Esophagus muscularis mucosa (tissue), 3 donors: ENCODE measurements around the gene POLR3G.

Experiments
- POLR2A ChIP-seq: fragments of 450-650 bp; IDR thresholded peaks from one replicate; pipeline ENCODE4 v1.6.1; 2017; ENCODE audit warnings: antibody characterized with exemption, moderate library complexity, mild to moderate bottlenecking, low read depth
- TF ChIP-seq, protein P1 (sequence below), 3 experiments: fragments of 200-600 bp in 2 of 3; fragments of 450-650 bp in 1 of 3; sonication (generic) in 2 of 3; IDR thresholded peaks; one replicate each; pipeline ENCODE4 v1.5.1; 2017 to 2019; ENCODE audit warnings: antibody characterized with exemption in 3 of 3, mild to moderate bottlenecking in 2 of 3, moderate library complexity in 1 of 3

DNA sequence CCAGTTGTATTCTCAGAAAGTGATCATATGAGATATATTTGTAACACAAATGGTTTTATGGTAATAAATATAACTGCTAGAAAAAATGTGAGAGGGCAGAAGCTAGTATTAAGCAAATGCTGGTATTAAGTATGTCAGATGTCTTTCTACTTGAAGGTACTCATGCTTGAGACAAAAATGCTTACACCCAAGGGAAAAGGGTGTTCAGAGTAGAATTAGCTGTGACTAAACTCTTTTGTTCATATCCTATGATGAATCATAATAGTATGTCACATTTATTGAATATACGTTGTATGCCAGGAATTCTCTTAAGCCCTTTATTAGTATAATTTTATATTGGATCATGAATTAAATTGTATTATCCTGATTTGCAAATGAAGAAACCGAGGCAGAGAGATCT lies 86.1 kb downstream of the POLR3G start:
- TF ChIP-seq, protein P1, sequence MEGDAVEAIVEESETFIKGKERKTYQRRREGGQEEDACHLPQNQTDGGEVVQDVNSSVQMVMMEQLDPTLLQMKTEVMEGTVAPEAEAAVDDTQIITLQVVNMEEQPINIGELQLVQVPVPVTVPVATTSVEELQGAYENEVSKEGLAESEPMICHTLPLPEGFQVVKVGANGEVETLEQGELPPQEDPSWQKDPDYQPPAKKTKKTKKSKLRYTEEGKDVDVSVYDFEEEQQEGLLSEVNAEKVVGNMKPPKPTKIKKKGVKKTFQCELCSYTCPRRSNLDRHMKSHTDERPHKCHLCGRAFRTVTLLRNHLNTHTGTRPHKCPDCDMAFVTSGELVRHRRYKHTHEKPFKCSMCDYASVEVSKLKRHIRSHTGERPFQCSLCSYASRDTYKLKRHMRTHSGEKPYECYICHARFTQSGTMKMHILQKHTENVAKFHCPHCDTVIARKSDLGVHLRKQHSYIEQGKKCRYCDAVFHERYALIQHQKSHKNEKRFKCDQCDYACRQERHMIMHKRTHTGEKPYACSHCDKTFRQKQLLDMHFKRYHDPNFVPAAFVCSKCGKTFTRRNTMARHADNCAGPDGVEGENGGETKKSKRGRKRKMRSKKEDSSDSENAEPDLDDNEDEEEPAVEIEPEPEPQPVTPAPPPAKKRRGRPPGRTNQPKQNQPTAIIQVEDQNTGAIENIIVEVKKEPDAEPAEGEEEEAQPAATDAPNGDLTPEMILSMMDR (IDR thresholded peaks at IDR 0.05), result no peak
- no peak for TF ChIP-seq POLR2A
